ENCODE measurements around the gene NUTM2E.
"Not testable (repeated sequence)": the region's sequence is repeated elsewhere in the genome, so short reads cannot be mapped to it uniquely, and the experiment has no call there.

The NUTM2E gene, protein sequence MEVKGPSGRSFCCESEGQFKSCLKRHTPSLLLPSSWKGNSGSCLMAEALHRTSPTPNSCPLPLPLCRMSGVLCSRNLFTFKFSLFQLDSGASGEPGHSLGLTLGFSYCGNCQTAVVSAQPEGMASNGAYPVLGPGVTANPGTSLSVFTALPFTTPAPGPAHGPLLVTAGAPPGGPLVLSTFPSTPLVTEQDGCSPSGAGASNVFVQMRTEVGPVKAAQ (N-terminal part only)

GRCh38 chr10:79826496-79827215, at the start of gene NUTM2E:
TSS of gene NUTM2E (plus strand) at chr10:79826739. CDS start at chr10:79841741, 15,002 bp downstream.
- peak; percentile 97 for DNase-seq

- not testable (repeated sequence) for DNase-seq
Observed at GRCh38 chr10:79777997-79778396, 48.5 kb upstream of the NUTM2E start.

GRCh38 chr10:79779310-79779938, 47.1 kb upstream of the NUTM2E start:
- DNase-seq: peak; percentile 94

GRCh38 chr10:79779992-79780391, 46.5 kb upstream of the NUTM2E start:
- not testable (repeated sequence) for DNase-seq

- DNase-seq: not testable (repeated sequence)
Observed at GRCh38 chr10:79781584-79781983, 45.0 kb upstream of the NUTM2E start.

GRCh38 chr10:79787455-79787952, 39.0 kb upstream of the NUTM2E start:
- not testable (repeated sequence) for DNase-seq

DNA sequence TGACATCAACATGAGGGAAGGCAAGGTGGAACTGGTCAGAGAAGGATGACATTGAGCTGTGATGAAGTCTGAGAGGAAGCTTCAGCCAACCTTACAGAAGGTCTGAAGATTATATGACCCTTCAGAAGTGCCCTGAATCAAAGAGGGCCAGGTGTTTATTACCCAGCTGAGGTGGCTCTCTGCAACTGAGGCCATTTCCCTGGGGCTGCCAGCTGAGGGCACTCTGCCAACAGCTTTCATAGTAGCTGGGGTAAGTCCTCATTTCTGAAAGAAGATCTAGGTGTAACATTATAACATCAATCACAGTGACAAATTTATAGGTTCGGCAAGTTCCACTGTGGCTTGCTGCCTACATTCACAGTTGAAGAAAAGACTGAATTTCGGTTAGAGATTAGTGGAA, 37.2 kb upstream of the NUTM2E start:
- not testable (repeated sequence) for DNase-seq

- DNase-seq: not testable (repeated sequence)
Observed at GRCh38 chr10:79791906-79792517, 34.5 kb upstream of the NUTM2E start.

GRCh38 chr10:79799337-79799736, 27.2 kb upstream of the NUTM2E start:
- DNase-seq: not testable (repeated sequence)

- DNase-seq: not testable (repeated sequence)
Observed at GRCh38 chr10:79805857-79806256, 20.7 kb upstream of the NUTM2E start.

GRCh38 chr10:79811895-79812294, 14.6 kb upstream of the NUTM2E start:
- not testable (repeated sequence) for DNase-seq

DNA sequence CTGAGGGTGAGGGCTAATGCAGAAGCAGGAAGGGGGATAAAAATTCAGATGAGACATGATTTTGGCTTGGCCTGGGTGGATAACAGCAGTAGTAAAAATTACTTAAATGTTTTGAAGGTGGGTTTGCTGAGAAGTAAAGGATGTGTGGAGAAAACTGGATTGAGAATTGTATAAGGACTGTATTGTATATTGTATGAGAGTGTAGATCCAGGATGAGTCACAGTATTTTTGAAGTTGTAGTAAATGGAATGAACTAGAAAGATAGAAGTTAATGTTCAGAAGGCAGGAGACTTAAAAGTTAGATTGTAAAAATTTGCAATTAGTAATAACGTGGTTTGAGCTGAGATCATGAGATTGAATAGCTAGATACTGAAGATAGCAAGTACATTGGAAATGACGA, 10.2 kb upstream of the NUTM2E start:
- DNase-seq: not testable (repeated sequence)

DNA sequence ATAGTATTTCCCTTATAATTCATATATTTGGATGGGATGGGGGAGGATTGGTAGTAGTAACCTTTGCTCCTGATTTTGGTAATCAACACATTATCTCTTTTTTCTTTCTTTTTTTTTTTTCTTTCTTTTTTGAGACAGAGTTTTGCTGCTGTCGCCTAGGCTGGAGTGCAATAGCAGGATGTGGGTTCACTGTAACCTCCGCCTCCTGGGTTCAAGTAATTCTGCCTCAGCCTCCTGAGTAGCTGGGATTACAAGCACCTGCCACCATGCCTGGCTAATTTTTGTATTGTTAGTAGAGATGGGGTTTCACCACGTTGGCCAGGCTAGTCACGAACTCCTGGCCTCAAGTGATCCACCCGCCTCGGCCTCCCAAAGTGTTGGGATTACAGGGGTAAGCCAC, 3.2 kb upstream of the NUTM2E start:
- DNase-seq: not testable (repeated sequence)

- DNase-seq: not testable (repeated sequence)
Observed at GRCh38 chr10:79825587-79826011, 940 bp upstream of the NUTM2E start.

- DNase-seq: not testable (repeated sequence)
Observed at GRCh38 chr10:79826131-79826495, 426 bp upstream of the NUTM2E start.

DNA sequence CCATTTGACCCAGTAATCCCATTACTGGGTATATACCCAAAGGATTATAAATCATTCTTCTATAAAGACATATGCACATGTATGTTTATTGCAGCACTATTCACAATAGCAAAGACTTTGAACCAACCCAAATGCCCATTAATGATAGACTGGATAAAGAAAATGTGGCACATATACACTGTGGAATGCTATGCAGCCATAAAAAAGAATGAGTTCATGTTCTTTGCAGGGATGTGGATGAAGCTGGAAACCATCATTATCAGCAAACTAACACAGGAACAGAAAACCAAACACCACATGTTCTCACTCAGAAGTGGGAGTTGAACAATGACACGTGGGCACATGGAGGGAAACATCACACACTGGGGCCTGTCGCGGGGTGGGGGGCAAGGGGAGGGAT, 7.3 kb downstream of the NUTM2E start:
- not testable (repeated sequence) for DNase-seq

DNA sequence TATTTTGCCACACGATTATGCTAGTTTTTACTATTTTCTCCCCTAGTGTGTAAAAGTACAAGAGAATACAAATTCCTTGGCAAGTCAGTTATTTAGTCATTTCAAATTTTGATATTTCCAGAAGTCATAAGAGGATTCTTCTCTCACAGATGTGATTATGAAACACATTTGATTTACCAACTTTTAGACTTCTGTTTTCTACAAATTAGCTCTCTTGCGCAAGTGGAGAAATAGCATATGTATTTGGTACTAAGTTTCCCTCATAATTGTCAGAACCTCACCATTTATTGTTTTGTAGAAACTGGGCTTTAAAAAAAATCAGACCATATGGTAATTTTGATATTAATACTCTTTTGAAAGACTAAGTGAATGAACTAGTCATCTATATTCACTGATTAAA, 9.4 kb downstream of the NUTM2E start:
- DNase-seq: not testable (repeated sequence)

DNA sequence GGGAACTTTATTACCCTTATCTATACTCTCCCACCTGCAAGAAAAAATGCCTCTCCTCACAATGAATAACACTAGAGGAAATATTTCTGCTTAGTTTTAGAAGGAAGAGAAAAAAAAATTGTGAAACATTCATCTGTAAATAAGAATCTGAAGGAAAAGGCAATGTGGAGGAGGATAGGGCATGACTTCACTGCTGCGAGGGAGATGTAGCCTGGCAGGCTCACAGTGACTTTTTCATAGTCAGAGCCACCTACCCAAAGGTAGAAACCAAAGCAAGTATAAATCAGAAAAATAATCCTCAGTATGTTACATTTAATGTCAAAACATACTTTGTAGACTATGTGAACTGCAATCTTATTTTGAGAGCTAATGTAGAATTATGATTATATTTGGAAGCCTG, 10.4 kb downstream of the NUTM2E start:
- DNase-seq: peak; percentile 26

- not testable (repeated sequence) for DNase-seq
Observed at GRCh38 chr10:79838441-79838840, 11.9 kb downstream of the NUTM2E start.

DNA sequence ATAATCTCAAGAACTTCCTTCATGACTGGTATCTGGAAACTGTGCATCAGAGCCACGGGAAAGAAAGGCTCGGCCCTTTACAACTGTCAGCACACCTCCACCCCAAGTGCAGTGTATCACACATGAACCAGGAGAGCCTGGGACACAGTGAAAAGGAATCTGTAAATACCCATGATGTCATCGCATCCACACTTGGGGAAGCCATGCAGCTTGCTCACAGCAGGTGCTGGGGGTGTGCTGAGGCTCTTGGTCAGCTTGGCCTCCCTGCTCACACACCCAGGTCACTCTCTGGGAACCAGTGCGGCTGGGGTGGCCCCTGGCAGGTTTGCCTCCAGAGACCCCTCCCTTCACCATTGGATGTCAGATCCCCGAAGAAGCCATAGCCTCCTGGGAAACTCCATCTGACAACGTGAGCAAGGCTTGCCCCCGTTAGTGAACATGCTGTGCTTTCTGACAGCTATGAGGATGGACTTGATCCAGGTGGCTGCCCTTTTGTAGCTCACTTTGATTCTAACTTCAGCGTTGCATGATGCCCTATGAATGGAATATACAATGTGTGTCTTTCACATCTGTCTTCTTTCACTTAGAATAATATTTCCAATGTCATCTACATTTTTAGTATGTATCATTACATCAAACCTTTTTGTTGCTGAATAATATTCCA, 26.8 kb downstream of the NUTM2E start:
- DNase-seq: not testable (repeated sequence)

DNA sequence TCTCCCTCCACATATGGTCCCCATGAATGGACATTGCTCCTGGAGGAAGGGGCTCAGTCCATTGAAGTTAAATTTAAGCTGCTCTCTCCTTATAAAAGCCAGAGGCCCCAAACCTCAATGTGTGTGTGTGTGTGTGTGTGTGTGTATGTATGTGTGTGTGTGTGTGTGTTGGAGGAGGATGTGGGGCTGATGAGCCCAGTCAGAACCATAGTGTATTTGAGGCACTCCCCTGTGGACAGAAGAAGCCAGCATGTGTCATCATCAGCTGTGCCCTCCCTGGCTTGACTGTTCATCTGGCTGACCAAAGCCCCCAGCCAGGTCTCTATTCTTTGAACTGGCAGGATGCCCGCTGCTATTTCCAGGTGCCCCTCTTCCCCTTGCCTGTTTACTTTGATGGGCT, 35.7 kb downstream of the NUTM2E start:
- not testable (repeated sequence) for DNase-seq

DNA sequence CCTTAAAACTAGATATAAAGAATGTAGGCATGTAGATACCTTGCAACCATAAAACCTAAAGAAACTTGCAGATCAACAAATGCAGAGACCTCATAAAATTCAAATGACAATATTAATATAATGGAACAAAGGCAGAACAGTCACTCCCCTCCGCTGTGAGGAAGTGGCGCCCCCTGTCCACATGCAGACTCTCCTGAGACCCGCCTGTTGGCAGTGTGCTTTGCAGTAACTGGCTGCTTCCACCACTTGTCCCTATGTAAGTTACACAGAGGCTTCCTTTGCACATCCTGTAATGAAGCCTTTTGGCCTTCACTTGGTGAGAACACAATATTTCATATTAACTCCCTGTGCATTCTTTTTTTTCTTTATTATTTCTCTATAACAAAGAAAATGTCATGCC, 36.3 kb downstream of the NUTM2E start:
- not testable (repeated sequence) for DNase-seq

Data from OCI-M1 (cell line).